Posterior vena cava (tissue), 2 donors: Measurements from ENCODE around the gene SF3B5. TPM values are rescaled to one million over a fixed set of nuclear protein-coding genes. Genes with fewer than 3 reads are reported as not detected.

ENCODE experiments used
- total RNA-seq, 2 donors: library from RNA; stranded (reverse); fragmentation: NEBNext Ultra II Directional; extraction: Animal tissue kit (Norgen Biotek cat#: 25700); gene quantifications; one replicate each; pipeline ENCODE4 v1.2.1, GENCODE V29; 2021
- donor health status: DM: yes; HTN: yes; CAD: no.
- donor health status: DM: yes; HTN: yes; CAD: no.

The SF3B5 gene
- total RNA-seq, 2 donors from 2014 or later, result 81.3 to 90.0 TPM

Other genes with a start within 250 kb of the SF3B5 start
- not detected for gene ZC2HC1B, start 231.1 kb downstream of the SF3B5 start, total RNA-seq
- gene PLAGL1, start 87.3 kb downstream of the SF3B5 start, total RNA-seq, result 10 to 100 TPM; 27.3 to 33.2 TPM
- gene STX11, start 54.9 kb upstream of the SF3B5 start, total RNA-seq, result 10 to 100 TPM in 1 of 2 donors, 1 to 10 TPM in 1; 7.0 to 10.5 TPM
- 100 to 1,000 TPM; 215 to 229 TPM for gene UTRN, start 189.8 kb upstream of the SF3B5 start, total RNA-seq